ENCODE measurements around the gene EBF3.

The EBF3 gene

GRCh38 chr10:129909531-129910256, 54.4 kb downstream of the EBF3 start:
- no peak for DNase-seq

GRCh38 chr10:129909080-129909479, 55.0 kb downstream of the EBF3 start:
- no peak for DNase-seq

DNA sequence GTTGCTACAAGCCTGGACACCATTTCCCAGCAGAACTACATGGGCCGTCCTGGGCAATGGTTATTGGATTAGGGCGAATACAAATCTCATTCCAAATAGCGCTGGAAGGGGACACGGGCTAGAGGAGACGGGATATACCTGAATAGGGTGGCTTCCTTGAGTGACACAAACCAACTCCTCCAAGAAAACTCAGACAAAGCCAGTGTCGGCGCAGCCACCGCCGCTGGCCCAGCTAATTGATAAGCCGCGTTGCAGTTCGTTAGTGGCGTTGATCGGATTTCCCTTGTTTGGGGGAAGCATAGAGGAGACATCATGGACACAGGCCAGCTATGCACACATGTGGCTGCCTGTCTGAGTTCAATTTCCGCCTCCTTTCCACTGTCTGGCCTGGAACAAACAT, 55.7 kb downstream of the EBF3 start:
- DNase-seq = no peak

DNA sequence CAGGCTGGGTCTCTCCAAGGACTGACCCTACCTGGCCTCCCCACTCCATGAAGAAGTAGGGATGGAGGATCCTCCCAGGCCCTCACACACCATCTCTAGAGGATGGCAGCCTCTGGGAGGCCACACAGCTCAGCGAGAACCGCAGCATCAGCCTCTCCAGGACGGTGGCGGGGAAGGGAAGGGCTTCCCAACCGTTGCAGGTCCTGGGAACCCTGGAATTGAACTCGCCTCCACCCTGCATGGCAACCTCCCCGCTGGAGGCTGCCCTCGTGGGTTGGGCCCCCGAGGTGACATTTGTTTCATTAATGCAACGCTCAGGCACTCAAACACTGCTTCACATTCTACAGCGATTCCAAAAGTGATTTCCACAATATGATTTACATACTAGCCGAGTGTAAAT, 58.5 kb downstream of the EBF3 start:
- no peak for DNase-seq

DNA sequence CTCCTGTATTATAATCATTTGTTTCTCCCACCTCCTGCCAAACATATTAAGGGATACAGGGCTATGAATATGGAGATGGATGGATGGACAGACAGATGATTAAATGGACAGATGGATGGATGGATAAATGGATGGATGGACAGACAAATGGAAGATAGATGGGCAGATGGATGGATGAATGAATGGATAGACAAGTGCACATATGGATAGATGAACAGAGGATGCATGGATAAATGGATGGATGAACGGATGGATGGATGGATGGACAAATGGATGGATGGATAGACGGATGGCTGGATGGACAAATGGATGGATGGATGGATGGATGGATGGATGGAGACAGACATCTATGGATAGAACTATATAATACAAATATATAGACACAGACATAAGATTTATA, 59.8 kb downstream of the EBF3 start:
- DNase-seq = no peak

DNA sequence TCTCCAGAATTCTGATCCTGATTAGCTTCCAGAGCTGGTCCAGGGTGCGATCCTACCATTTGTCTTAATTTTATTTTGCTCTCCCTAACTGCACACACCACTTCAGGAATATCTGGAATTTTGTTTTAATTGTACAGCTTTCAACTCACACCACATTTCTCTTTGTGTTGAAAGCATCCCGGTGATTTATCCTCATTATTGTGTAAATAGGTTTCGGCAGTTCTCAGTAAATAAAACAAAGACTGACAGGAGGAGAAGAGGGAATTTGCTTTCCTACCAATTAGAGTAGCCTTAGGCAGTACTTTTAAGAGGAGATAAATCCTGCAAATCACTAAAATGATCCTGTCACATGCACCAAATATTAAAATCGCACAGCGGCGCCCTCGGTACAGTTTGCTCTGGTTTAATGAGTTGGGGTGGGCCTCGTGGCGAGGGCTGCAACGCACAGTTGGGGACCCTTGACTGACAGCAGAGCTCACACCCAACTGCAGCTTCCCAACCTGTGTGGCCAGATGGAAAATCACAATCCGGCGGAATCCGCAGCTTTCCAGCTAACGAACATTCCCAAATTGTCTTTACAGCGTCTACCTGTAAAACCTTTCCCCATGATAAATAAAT, 62.6 kb downstream of the EBF3 start:
- no peak for DNase-seq

- no peak for DNase-seq
These were observed 63.2 kb downstream of the EBF3 start for GRCh38 chr10:129900825-129901224.

GRCh38 chr10:129899276-129900130, 64.6 kb downstream of the EBF3 start:
- DNase-seq = no peak

DNA sequence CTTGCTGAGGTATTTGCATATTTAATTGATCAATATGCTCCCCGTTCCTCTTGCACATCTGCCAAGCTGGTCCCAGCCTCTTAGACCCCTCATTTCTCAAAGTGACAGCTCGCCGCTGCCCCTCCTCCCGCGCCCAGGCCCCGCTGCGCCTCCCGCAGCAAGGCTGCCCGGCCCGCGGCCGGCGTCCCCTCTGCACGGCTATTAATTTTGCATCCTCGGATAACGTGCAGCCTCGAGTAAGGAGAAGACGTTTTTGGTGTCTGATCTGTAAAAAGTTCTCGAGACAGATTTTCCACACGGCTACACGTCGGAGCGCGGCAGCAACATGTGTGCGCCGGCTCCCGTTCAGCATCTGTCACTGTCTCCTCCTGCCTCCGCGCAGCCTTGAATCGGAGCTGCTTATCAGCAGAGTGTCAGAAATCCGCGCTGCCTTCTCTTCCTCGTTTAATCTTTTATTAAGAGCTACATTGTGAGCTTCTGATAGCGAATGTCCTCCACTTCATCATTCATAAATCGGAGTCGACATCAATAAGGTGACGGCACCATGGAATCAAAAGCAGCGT, 65.3 kb downstream of the EBF3 start:
- DNase-seq = no peak

DNA sequence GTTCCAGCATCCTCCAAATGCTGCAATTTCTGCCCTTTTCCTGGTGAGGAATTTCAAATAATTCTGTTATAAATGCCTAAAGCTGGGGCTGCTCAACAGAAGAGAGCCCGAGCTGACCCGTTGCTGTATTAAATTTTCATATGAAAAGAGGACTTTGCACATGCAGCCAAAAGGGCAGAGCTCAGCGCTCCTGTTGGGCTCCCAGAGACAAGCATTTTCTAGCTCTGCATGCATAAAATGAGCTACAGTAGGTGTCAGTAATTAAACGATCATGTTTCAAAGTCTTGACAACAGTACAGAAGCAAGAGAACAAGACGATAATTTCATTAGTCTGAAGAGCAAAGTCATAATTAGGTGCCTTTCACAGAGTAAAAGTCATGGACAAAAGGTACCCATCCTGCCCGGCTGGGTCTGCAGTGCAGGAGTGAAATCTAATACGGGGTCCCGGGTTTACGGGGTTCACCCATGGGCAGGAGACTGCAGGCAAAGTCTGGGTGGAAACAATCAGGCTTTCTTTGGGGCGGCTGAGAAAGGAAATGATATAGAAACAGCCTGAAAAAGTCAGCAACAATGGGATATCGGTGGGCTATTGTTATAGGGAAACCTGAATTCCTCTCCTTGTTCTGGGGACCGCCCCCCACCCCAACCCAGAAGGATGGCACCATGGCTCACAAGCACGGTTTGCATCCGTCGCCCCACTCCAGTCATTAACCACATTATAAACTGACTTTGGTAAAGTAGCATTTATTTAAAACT, 66.0 kb downstream of the EBF3 start:
- DNase-seq = no peak

- DNase-seq = no peak
These were observed 67.2 kb downstream of the EBF3 start for GRCh38 chr10:129896860-129897200.

DNA sequence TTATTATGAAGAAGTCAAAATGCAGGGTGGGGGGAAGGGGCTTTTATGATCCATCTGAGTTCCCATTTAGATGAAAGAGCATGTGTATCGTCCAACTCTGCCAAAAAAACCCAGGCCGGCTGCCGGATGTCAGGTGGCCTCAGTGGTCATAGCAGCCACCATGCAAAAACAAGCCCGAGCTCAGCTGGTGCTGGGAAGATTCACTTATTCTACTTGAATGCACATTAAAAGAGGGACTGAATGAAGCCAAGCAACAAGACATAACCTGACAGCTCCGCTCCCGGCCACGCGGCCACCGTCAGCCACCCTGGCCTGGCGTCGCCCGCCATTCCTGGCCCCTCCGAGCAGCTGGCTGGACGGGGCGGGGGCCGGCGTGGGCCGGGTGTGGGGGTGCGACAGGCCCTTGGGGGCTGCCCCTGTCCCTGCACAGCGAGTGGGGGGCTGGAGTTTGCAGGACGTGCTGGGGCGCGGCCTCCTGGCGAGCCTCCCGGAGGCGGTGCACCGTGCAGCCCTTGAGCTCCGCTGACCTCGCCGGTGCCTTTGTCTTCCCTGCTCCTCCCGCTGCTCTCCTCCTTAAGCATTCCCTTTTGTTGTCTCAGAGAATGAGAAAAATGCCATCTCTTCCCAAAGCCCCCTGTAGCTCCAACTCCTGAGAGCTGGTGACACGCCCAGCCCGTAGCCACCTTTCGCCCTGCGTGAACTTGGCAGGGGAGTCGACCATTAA, 67.8 kb downstream of the EBF3 start:
- no peak for DNase-seq

DNA sequence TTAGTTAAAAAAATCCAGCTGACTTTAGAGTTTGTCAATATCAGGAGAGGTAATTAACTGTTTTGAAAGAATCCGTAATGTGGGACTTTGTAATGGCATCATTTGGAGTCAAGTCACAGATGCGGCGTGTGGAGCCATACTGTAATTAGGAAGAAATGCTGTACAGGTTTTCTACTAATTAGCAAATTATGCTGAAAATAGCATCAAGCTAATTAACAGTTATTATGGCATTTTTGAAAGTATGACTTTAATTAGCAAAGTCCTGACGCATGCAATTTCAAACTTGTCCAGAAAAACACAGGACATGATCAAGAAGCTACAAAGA, 68.3 kb downstream of the EBF3 start:
- no peak for DNase-seq

- DNase-seq = no peak
These were observed 69.4 kb downstream of the EBF3 start for GRCh38 chr10:129894698-129895097.

- DNase-seq = no peak
These were observed 70.7 kb downstream of the EBF3 start for GRCh38 chr10:129893104-129894089.

- DNase-seq = no peak
These were observed 71.5 kb downstream of the EBF3 start for GRCh38 chr10:129892548-129893052.

- no peak for DNase-seq
These were observed 72.3 kb downstream of the EBF3 start for GRCh38 chr10:129891806-129892205.

DNA sequence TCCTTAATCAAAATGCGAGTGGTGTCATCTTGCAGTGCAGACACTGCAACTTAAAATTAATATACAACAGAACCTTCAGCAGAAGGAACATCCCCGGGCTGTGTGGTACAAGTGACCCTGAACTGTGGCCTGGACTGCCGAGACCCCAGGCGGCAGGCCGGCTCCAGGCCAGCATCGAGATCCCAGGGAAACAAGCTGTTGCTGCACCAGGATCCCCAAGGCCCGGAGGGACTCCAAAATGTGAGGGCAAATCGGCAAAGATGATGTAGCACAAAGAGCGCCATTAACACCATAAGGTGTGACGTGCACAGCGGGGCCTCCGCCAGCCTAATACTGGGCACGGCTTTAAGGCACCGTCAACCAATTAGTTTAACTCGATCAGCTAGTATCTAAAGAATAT, 73.9 kb downstream of the EBF3 start:
- no peak for DNase-seq

- peak in 2 of 4 experiments; percentile 27 for DNase-seq
These were observed 75.1 kb downstream of the EBF3 start for GRCh38 chr10:129888784-129889616.
